Cardiac muscle cell (in vitro differentiated cells and primary cell): Measurements from ENCODE around the gene ATG16L1. TPM values are rescaled to one million over a fixed set of nuclear protein-coding genes. Genes with fewer than 3 reads are reported as not detected.

Experiments
- DNase-seq, 2 donors: peaks; one replicate each; pipeline versions ENCODE4 v3.0.0 to v3.0.0-alpha.2; 2010 to 2017; ENCODE audit warnings: low read depth in 1 of 2, low spot score in 1 of 2
- H3K27ac ChIP-seq: fragments of 200-600 bp; sonication (generic); 2 replicates; pipeline ENCODE4 v1.5.1; 2016
- H3K27me3 ChIP-seq: fragments of 200-600 bp; sonication (generic); 2 replicates; pipeline ENCODE4 v1.6.0; 2016; ENCODE audit warnings: control low read depth
- H3K36me3 ChIP-seq: fragments of 200-600 bp; sonication (generic); 2 replicates; pipeline ENCODE4 v1.5.1; 2016; ENCODE audit warnings: control low read depth
- H3K4me1 ChIP-seq: fragments of 200-600 bp; sonication (generic); 2 replicates; pipeline ENCODE4 v1.8.1; 2017; ENCODE audit warnings: low read depth, mild to moderate bottlenecking, mixed run types
- H3K4me3 ChIP-seq: fragments of 200-600 bp; sonication (generic); 2 replicates; pipeline ENCODE4 v1.5.1; 2016; ENCODE audit warnings: mild to moderate bottlenecking
- H3K9me3 ChIP-seq: fragments of 200-600 bp; sonication (generic); 2 replicates; pipeline ENCODE4 v1.5.1; 2017; ENCODE audit warnings: low read depth, mild to moderate bottlenecking, control low read depth
- polyA plus RNA-seq: library from polyadenylated mRNA; unstranded; fragments of >200 nt; fragmentation: Nextera tagmentation; extraction: Ambion mirVana; gene quantifications from 2 replicates; pipeline ENCODE4 v1.2.1, GENCODE V29; 2016
- total RNA-seq: library from RNA; depleted of rRNA; stranded (reverse); fragments of >200 nt; gene quantifications from 2 replicates; pipeline ENCODE4 v1.2.3, GENCODE V29; 2016
- TF ChIP-seq, protein P1 (sequence below): IDR thresholded peaks from 2 replicates; pipeline ENCODE4 v1.5.1; 2012; ENCODE audit warnings: low read depth, mild to moderate bottlenecking, low read length

The ATG16L1 gene
- total and polyA plus RNA-seq, 2 experiments from 2014 or later, result 18.5 to 36.1 TPM

DNA sequence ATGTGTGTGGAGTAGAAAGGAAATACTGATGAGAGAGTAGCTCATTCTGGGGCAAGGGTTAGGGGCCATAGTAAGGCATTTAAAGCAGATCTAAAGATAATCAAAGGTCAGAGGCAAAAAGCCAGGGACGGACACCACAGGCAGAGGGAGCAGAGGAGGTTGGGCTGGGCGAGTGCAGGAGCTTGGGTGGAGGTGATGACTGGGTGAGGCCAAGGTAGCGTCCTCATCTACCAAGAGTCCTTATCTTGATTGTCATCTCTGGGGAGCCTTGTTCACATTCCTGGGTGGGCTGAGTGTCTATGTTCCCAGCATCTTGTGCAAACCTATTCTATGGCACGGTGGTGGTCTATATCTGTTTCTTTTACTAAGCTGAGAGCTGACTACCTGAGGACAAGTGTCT lies 30.1 kb downstream of the ATG16L1 start:
- Histone ChIP-seq H3K4me3 (no peak overlapping the region), H3K27me3 (no peaks in the 10 kb centered on the region), H3K27ac (no peak overlapping the region), H3K9me3 (no peaks in the 10 kb centered on the region), H3K36me3 (peaks cover 39% of the 10 kb centered on the region), H3K4me1 (no peaks in the 10 kb centered on the region)
- DNase-seq, result no peak
- TF ChIP-seq, protein P1, sequence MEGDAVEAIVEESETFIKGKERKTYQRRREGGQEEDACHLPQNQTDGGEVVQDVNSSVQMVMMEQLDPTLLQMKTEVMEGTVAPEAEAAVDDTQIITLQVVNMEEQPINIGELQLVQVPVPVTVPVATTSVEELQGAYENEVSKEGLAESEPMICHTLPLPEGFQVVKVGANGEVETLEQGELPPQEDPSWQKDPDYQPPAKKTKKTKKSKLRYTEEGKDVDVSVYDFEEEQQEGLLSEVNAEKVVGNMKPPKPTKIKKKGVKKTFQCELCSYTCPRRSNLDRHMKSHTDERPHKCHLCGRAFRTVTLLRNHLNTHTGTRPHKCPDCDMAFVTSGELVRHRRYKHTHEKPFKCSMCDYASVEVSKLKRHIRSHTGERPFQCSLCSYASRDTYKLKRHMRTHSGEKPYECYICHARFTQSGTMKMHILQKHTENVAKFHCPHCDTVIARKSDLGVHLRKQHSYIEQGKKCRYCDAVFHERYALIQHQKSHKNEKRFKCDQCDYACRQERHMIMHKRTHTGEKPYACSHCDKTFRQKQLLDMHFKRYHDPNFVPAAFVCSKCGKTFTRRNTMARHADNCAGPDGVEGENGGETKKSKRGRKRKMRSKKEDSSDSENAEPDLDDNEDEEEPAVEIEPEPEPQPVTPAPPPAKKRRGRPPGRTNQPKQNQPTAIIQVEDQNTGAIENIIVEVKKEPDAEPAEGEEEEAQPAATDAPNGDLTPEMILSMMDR, result no peak

DNA sequence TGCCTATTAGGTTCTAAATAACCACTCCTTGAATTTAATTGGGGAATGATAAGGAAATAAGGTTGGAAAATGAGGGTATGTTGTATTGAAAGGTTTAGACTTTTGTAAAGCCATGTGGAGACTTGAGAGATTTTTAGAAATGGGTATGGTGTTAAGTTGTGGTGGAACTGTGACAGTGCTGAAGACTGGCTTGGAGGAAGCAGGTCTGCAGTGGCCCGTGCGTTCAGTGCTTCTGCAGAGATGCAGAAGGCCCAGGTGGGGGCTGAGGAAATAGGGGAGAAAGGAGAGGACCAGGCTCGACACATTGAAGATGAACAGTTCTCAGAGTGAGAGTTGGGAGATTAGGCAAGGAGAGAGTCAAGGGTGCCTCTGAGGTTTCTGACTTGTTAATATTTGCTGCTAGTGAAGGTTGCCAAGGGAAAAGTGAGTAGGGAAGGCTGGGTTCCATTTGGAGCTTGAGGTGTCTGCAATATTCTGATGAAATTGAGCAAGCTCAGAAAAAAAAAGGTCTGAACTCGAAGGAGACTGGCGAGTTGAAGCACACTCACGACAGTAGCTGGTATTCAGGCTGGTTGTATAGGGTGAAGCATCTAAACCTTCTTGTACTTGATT lies 30.6 kb downstream of the ATG16L1 start:
- Histone ChIP-seq H3K27ac (no peak overlapping the region), H3K36me3 (peaks cover 34% of the 10 kb centered on the region), H3K9me3 (no peaks in the 10 kb centered on the region), H3K27me3 (no peaks in the 10 kb centered on the region), H3K4me1 (no peaks in the 10 kb centered on the region), H3K4me3 (no peak overlapping the region)
- TF ChIP-seq, protein P1, result no peak
- no peak for DNase-seq

DNA sequence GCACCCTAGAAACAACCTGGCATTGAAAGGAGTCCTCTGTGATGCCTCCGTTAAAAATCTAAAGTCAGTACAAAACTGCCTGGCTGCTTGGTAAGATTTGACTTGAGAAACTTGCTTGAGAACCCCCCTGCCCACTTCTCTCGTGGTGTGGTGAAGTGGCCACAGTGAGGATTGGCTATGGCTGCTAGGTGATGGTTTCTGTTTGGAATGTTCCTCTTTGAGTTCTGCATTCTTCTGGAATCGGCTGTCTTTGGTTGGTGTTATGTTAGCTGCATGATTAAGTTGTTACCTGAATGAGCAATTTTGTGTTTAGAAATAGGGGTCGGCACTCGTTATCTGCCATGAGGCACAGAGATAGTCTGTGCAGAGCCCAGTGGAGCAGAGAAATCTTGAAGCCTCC lies 34.4 kb downstream of the ATG16L1 start:
- no peak overlapping the region for H3K27ac ChIP-seq
- peaks cover 30% of the 10 kb centered on the region for H3K36me3 ChIP-seq
- H3K4me1 ChIP-seq, result no peaks in the 10 kb centered on the region
- DNase-seq, result no peak
- no peak overlapping the region for H3K4me3 ChIP-seq
- H3K27me3 ChIP-seq, result no peaks in the 10 kb centered on the region
- no peaks in the 10 kb centered on the region for H3K9me3 ChIP-seq
- TF ChIP-seq, protein P1, result no peak

DNA sequence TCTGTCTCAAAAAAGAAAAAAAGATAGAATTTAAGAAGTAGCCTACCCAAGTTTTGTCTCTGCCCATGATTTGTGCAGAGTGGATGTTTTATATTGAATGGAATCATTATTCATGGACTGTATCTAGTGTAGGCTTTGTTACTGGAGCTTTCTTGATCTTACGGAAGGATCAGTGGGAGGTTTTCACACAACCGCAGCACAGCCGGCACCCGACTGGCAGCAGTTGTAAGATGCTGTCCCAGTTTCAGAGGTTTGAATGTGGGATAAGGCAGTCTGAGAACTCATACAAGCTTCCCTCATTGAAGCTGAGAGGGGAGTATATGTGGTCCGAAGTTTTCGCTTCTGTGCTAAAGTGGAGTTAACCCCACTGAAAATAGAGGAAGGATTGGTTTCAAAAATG lies 36.4 kb downstream of the ATG16L1 start:
- TF ChIP-seq, protein P1, result no peak
- Histone ChIP-seq H3K4me3 (no peak overlapping the region), H3K36me3 (peaks cover 38% of the 10 kb centered on the region)

DNA sequence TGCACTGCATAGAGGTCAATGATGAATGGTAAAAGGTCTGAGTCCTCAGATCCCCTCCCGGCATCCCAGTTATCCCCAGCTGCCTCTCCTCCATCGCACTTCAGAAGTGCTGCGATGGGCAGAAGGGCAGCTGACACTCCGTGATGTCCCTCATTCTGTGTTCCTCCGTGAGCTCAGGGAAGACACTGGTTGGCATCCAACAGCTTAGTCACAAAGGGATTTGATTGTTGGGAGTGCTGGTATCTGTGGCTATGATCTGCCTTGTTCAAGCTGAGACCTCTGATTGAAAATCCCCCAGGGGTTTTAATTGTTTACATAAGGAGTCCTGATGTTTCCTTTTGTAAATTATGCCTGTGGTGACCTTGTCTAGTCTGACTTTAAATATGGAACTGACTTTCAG lies 37.2 kb downstream of the ATG16L1 start:
- Histone ChIP-seq H3K9me3 (no peaks in the 10 kb centered on the region), H3K27me3 (no peaks in the 10 kb centered on the region), H3K4me3 (no peak overlapping the region), H3K36me3 (peaks cover 41% of the 10 kb centered on the region), H3K4me1 (peaks cover 5% of the 10 kb centered on the region), H3K27ac (no peak overlapping the region)
- DNase-seq, result no peak
- TF ChIP-seq, protein P1, result no peak

More for the DNA sequence above, 36.4 kb downstream of the ATG16L1 start:
- no peaks in the 10 kb centered on the region for H3K9me3 ChIP-seq
- H3K4me1 ChIP-seq, result no peaks in the 10 kb centered on the region
- H3K27ac ChIP-seq, result no peak overlapping the region
- no peaks in the 10 kb centered on the region for H3K27me3 ChIP-seq
- DNase-seq, result no peak

DNA sequence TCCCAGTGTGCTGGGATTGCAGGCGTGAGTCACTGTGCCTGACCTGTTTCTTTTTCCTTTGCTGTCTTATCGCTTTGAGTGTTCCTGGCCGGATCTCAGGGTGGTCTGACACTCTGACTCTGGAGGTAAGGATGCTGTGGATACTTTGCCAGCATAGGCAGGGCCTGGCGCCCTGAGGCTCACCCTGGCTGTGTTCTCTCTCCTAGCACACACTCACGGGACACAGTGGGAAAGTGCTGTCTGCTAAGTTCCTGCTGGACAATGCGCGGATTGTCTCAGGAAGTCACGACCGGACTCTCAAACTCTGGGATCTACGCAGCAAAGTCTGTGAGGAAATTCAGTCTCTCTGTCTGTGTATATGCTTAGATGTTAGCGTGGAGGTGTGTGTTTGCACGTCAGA lies 38.2 kb downstream of the ATG16L1 start:
- H3K36me3 ChIP-seq, result peaks cover 48% of the 10 kb centered on the region
- no peak overlapping the region for H3K27ac ChIP-seq
- peaks cover 5% of the 10 kb centered on the region for H3K4me1 ChIP-seq
- no peaks in the 10 kb centered on the region for H3K9me3 ChIP-seq
- H3K4me3 ChIP-seq, result no peak overlapping the region
- H3K27me3 ChIP-seq, result no peaks in the 10 kb centered on the region
- no peak for DNase-seq
- TF ChIP-seq, protein P1, result no peak
